ENCODE data around the gene AQP12A.

GRCh38 chr2:240670402-240670801, 21.3 kb upstream of the AQP12A start:
- no peak for TF ChIP-seq CTCF (IDR thresholded peaks at IDR 0.05)
- TF ChIP-seq POLR2AphosphoS5 (IDR thresholded peaks at IDR 0.05; ENCODE audit: low read depth, low read length) = no peak
- TF ChIP-seq, protein P1, sequence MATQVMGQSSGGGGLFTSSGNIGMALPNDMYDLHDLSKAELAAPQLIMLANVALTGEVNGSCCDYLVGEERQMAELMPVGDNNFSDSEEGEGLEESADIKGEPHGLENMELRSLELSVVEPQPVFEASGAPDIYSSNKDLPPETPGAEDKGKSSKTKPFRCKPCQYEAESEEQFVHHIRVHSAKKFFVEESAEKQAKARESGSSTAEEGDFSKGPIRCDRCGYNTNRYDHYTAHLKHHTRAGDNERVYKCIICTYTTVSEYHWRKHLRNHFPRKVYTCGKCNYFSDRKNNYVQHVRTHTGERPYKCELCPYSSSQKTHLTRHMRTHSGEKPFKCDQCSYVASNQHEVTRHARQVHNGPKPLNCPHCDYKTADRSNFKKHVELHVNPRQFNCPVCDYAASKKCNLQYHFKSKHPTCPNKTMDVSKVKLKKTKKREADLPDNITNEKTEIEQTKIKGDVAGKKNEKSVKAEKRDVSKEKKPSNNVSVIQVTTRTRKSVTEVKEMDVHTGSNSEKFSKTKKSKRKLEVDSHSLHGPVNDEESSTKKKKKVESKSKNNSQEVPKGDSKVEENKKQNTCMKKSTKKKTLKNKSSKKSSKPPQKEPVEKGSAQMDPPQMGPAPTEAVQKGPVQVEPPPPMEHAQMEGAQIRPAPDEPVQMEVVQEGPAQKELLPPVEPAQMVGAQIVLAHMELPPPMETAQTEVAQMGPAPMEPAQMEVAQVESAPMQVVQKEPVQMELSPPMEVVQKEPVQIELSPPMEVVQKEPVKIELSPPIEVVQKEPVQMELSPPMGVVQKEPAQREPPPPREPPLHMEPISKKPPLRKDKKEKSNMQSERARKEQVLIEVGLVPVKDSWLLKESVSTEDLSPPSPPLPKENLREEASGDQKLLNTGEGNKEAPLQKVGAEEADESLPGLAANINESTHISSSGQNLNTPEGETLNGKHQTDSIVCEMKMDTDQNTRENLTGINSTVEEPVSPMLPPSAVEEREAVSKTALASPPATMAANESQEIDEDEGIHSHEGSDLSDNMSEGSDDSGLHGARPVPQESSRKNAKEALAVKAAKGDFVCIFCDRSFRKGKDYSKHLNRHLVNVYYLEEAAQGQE (IDR thresholded peaks at IDR 0.05; ENCODE audit: insufficient read depth in 1 of 2, low read depth in 2 of 2, low read length in 1 of 2) = no peak
